ENCODE data around the gene ARPP21. TPM values are rescaled to one million over a fixed set of nuclear protein-coding genes. Genes with fewer than 3 reads are reported as not detected.
"Not testable (repeated sequence)": the region's sequence is repeated elsewhere in the genome, so short reads cannot be mapped to it uniquely, and the experiment has no call there.

The ARPP21 gene
- total and polyA plus RNA-seq, 7 experiments from 2014 or later: not detected

- H3K9me3 ChIP-seq (ENCODE audit: control insufficient read depth in 2 of 3, low read length in 3 of 3): no peaks in the 10 kb centered on the region
- no peak overlapping the region for H3K27ac Mint-ChIP-seq
- no peaks in the 10 kb centered on the region for H3K36me3 Mint-ChIP-seq
- peaks cover 0 to 15% (median 0%) of the 10 kb centered on the region in 11 donors for H3K9me3 Mint-ChIP-seq
- H3K27me3 Mint-ChIP-seq: no peaks in the 10 kb centered on the region
- H3K27me3 ChIP-seq (ENCODE audit: control insufficient read depth in 2 of 2, insufficient read depth in 2 of 2, low read length in 2 of 2): no peaks in the 10 kb centered on the region
- DNase-seq (no peak), ATAC-seq (no peak)
- no peak overlapping the region for H3K4me3 Mint-ChIP-seq
- no peaks in the 10 kb centered on the region for H3K36me3 ChIP-seq (ENCODE audit: control insufficient read depth in 2 of 3, insufficient read depth in 3 of 3, low read length in 3 of 3)
- ChIA-PET CTCF (no interaction called here), POLR2A (no interaction called here)
- intact Hi-C loops (cut with micrococcal nuclease): no loop called here
- no peaks in the 10 kb centered on the region for H3K4me1 Mint-ChIP-seq
- no peaks in the 10 kb centered on the region for H3K4me1 ChIP-seq (ENCODE audit: control insufficient read depth in 2 of 2, insufficient read depth in 2 of 2, low read length in 2 of 2)
- no peak overlapping the region for H3K4me3 ChIP-seq (ENCODE audit: low read length)
- no peak overlapping the region for H3K27ac ChIP-seq (ENCODE audit: low read depth, low read length)
Measured at GRCh38 chr3:35814531-35814930, 175.2 kb downstream of the ARPP21 start.

- H3K36me3 ChIP-seq (ENCODE audit: control insufficient read depth in 2 of 3, insufficient read depth in 3 of 3, low read length in 3 of 3); H3K4me3 ChIP-seq (ENCODE audit: low read length); H3K9me3 ChIP-seq (ENCODE audit: control insufficient read depth in 2 of 3, low read length in 3 of 3); H3K36me3 Mint-ChIP-seq; DNase-seq; H3K4me1 Mint-ChIP-seq; H3K27me3 ChIP-seq (ENCODE audit: control insufficient read depth in 2 of 2, insufficient read depth in 2 of 2, low read length in 2 of 2); H3K27ac Mint-ChIP-seq; H3K27ac ChIP-seq (ENCODE audit: low read depth, low read length); ATAC-seq; H3K4me1 ChIP-seq (ENCODE audit: control insufficient read depth in 2 of 2, insufficient read depth in 2 of 2, low read length in 2 of 2); CTCF ChIA-PET; H3K4me3 Mint-ChIP-seq; POLR2A ChIA-PET; intact Hi-C loops (cut with micrococcal nuclease); H3K27me3 Mint-ChIP-seq: not testable (repeated sequence)
- H3K9me3 Mint-ChIP-seq: peaks cover 0 to 15% (median 0%) of the 10 kb centered on the region in 11 donors
Measured at GRCh38 chr3:35815796-35816195, 176.5 kb downstream of the ARPP21 start.

GRCh38 chr3:35817216-35817615 is 177.9 kb downstream of the ARPP21 start:
- intact Hi-C loops (cut with micrococcal nuclease): no loop called here
- no peak for DNase-seq
- POLR2A ChIA-PET: no interaction called here

GRCh38 chr3:35832140-35832571 is 192.8 kb downstream of the ARPP21 start:
- CTCF ChIA-PET: no interaction called here
- intact Hi-C loops (cut with micrococcal nuclease): no loop called here
- H3K9me3 Mint-ChIP-seq: peaks cover 0 to 6% (median 0%) of the 10 kb centered on the region in 11 donors

More at GRCh38 chr3:35817216-35817615, 177.9 kb downstream of the ARPP21 start:
- H3K27ac Mint-ChIP-seq: no peak overlapping the region
- ATAC-seq: no peak
- no peak overlapping the region for H3K4me3 Mint-ChIP-seq
- H3K27me3 Mint-ChIP-seq: no peaks in the 10 kb centered on the region
- H3K27me3 ChIP-seq (ENCODE audit: control insufficient read depth in 2 of 2, insufficient read depth in 2 of 2, low read length in 2 of 2): no peaks in the 10 kb centered on the region
- peaks cover 0 to 15% (median 0%) of the 10 kb centered on the region in 11 donors for H3K9me3 Mint-ChIP-seq
- CTCF ChIA-PET: no interaction called here
- H3K4me1 ChIP-seq (ENCODE audit: control insufficient read depth in 2 of 2, insufficient read depth in 2 of 2, low read length in 2 of 2): no peaks in the 10 kb centered on the region
- H3K36me3 Mint-ChIP-seq: no peaks in the 10 kb centered on the region
- H3K36me3 ChIP-seq (ENCODE audit: control insufficient read depth in 2 of 3, insufficient read depth in 3 of 3, low read length in 3 of 3): no peaks in the 10 kb centered on the region
- no peak overlapping the region for H3K4me3 ChIP-seq (ENCODE audit: low read length)
- H3K27ac ChIP-seq (ENCODE audit: low read depth, low read length): no peak overlapping the region
- no peaks in the 10 kb centered on the region for H3K4me1 Mint-ChIP-seq
- H3K9me3 ChIP-seq (ENCODE audit: control insufficient read depth in 2 of 3, low read length in 3 of 3): no peaks in the 10 kb centered on the region

More at GRCh38 chr3:35832140-35832571, 192.8 kb downstream of the ARPP21 start:
- H3K27ac Mint-ChIP-seq: no peak overlapping the region
- DNase-seq (no peak), ATAC-seq (no peak)
- H3K36me3 Mint-ChIP-seq: no peaks in the 10 kb centered on the region
- POLR2A ChIA-PET: no interaction called here
- Histone ChIP-seq H3K4me3 (ENCODE audit: low read length) (no peak overlapping the region), H3K9me3 (ENCODE audit: control insufficient read depth in 2 of 3, low read length in 3 of 3) (no peaks in the 10 kb centered on the region), H3K27me3 (ENCODE audit: control insufficient read depth in 2 of 2, insufficient read depth in 2 of 2, low read length in 2 of 2) (no peaks in the 10 kb centered on the region), H3K27ac (ENCODE audit: low read depth, low read length) (no peak overlapping the region), H3K36me3 (ENCODE audit: control insufficient read depth in 2 of 3, insufficient read depth in 3 of 3, low read length in 3 of 3) (no peaks in the 10 kb centered on the region), H3K4me1 (ENCODE audit: control insufficient read depth in 2 of 2, insufficient read depth in 2 of 2, low read length in 2 of 2) (no peaks in the 10 kb centered on the region)
- H3K4me1 Mint-ChIP-seq: no peaks in the 10 kb centered on the region
- H3K27me3 Mint-ChIP-seq: no peaks in the 10 kb centered on the region
- no peak overlapping the region for H3K4me3 Mint-ChIP-seq

Small RNA genes lying within 50 kb of the gene (microRNA-seq; reads per million reads assigned to microRNA genes)
- not detected for gene MIR128-2 (ENCODE audit: borderline microRNAs expressed)
